Thyroid gland (tissue), 4 donors: Measurements from ENCODE around the gene SHOC2.

ENCODE experiments used
- CTCF ChIP-seq, 6 experiments: fragments of 200-600 bp in 3 of 6; fragments of 450-650 bp in 3 of 6; sonication (generic) in 3 of 6; IDR thresholded peaks; one replicate each; pipeline ENCODE4 v1.5.1; 2016 to 2019; ENCODE audit warnings: antibody characterized with exemption in 6 of 6, mild to moderate bottlenecking in 2 of 6, inconsistent platforms in 1 of 6, moderate library complexity in 1 of 6
- POLR2A ChIP-seq, 2 donors: fragments of 450-650 bp; IDR thresholded peaks; one replicate each; pipeline ENCODE4 v1.6.1; 2017; ENCODE audit warnings: antibody characterized with exemption in 2 of 2, mild to moderate bottlenecking in 2 of 2, moderate library complexity in 1 of 2

- TF ChIP-seq POLR2A (IDR thresholded peaks at IDR 0.05): no peak
- no peak for TF ChIP-seq CTCF (IDR thresholded peaks at IDR 0.05)
Measured at GRCh38 chr10:110885932-110886674, 33.3 kb upstream of the SHOC2 start.
